Neural progenitor cell (in vitro differentiated cells): Measurements from ENCODE around the gene KCNH1. TPM values are rescaled to one million over a fixed set of nuclear protein-coding genes. Genes with fewer than 3 reads are reported as not detected.
A peak's percentile ranks its signal among the peaks of the same experiment; 100 is the strongest.
"Not testable (repeated sequence)": the region's sequence is repeated elsewhere in the genome, so short reads cannot be mapped to it uniquely, and the experiment has no call there.

Source experiments
- DNase-seq: peaks from one replicate; pipeline ENCODE4 v3.0.0-alpha.2; 2016; ENCODE audit warnings: low spot score
- H2AFZ ChIP-seq: fragments of 200-600 bp; sonication (generic); replicated peaks from 2 replicates; pipeline ENCODE4 v1.6.1; 2016; ENCODE audit warnings: antibody characterized with exemption
- H3F3A ChIP-seq: fragments of 200-600 bp; sonication (generic); 2 replicates; pipeline ENCODE4 v1.6.1; 2016; ENCODE audit warnings: antibody characterized with exemption, low read depth
- H3K27ac ChIP-seq: fragments of 200-600 bp; sonication (generic); 2 replicates; pipeline ENCODE4 v1.5.1; 2016; ENCODE audit warnings: mild to moderate bottlenecking
- H3K27me3 ChIP-seq: fragments of 200-600 bp; sonication (generic); 2 replicates; pipeline ENCODE4 v1.6.1; 2016; ENCODE audit warnings: mild to moderate bottlenecking, moderate library complexity
- H3K36me3 ChIP-seq: fragments of 200-600 bp; sonication (generic); 2 replicates; pipeline ENCODE4 v1.5.1; 2016
- H3K4me1 ChIP-seq: fragments of 200-600 bp; sonication (generic); 2 replicates; pipeline ENCODE4 v1.6.1; 2016; ENCODE audit warnings: mixed run types
- H3K4me2 ChIP-seq: fragments of 200-600 bp; sonication (generic); 2 replicates; pipeline ENCODE4 v1.6.1; 2016
- H3K4me3 ChIP-seq: fragments of 200-600 bp; sonication (generic); 2 replicates; pipeline ENCODE4 v1.5.1; 2016
- H3K79me2 ChIP-seq: fragments of 200-600 bp; sonication (generic); 2 replicates; pipeline ENCODE4 v1.6.1; 2016; ENCODE audit warnings: low read depth
- H3K9ac ChIP-seq: fragments of 200-600 bp; sonication (generic); 2 replicates; pipeline ENCODE4 v1.6.1; 2016
- H3K9me3 ChIP-seq: fragments of 200-600 bp; sonication (generic); 2 replicates; pipeline ENCODE4 v1.5.1; 2016; ENCODE audit warnings: low read depth
- H4K20me1 ChIP-seq: fragments of 200-600 bp; sonication (generic); 2 replicates; pipeline ENCODE4 v1.6.1; 2016; ENCODE audit warnings: low read depth
- H3K27ac Mint-ChIP-seq: 3 replicates; pipeline ENCODE4 v1.8.0; 2021; ENCODE audit warnings: mixed read lengths
- H3K27me3 Mint-ChIP-seq: 2 replicates; pipeline ENCODE4 v1.8.0; 2022; ENCODE audit warnings: low read depth, mild to moderate bottlenecking, inconsistent platforms, moderate library complexity, mixed read lengths; ENCODE audit not compliant: insufficient read depth
- H3K36me3 Mint-ChIP-seq: 3 replicates; pipeline ENCODE4 v1.8.0; 2021; ENCODE audit warnings: mixed read lengths
- H3K4me1 Mint-ChIP-seq: 3 replicates; pipeline ENCODE4 v1.8.0; 2021; ENCODE audit warnings: mixed read lengths
- H3K4me3 Mint-ChIP-seq: 3 replicates; pipeline ENCODE4 v1.8.0; 2021; ENCODE audit warnings: mild to moderate bottlenecking, moderate library complexity, mixed read lengths
- H3K9me3 Mint-ChIP-seq: 3 replicates; pipeline ENCODE4 v1.8.0; 2020; ENCODE audit warnings: mixed read lengths
- EZH2 ChIP-seq: fragments of 200-600 bp; sonication (generic); IDR thresholded peaks from 2 replicates; pipeline ENCODE4 v1.6.1; 2017; ENCODE audit warnings: antibody characterized with exemption, mild to moderate bottlenecking, moderate library complexity
- EZH2phosphoT487 ChIP-seq: fragments of 200-600 bp; sonication (generic); IDR thresholded peaks from 2 replicates; pipeline ENCODE4 v1.6.1; 2017; ENCODE audit warnings: antibody characterized with exemption
- total RNA-seq: library from RNA; depleted of rRNA; stranded (reverse); fragments of >200 nt; gene quantifications from 2 replicates; pipeline ENCODE4 v1.2.3, GENCODE V29; 2015; ENCODE audit warnings: low replicate concordance
- TF ChIP-seq, protein P1 (sequence below): fragments of 200-600 bp; sonication (generic); IDR thresholded peaks from 2 replicates; pipeline ENCODE4 v1.5.1; 2017; ENCODE audit warnings: antibody characterized with exemption, mild to moderate bottlenecking

KCNH1 gene
- total RNA-seq, 1 donor from 2014 or later: 1.6 TPM

DNA sequence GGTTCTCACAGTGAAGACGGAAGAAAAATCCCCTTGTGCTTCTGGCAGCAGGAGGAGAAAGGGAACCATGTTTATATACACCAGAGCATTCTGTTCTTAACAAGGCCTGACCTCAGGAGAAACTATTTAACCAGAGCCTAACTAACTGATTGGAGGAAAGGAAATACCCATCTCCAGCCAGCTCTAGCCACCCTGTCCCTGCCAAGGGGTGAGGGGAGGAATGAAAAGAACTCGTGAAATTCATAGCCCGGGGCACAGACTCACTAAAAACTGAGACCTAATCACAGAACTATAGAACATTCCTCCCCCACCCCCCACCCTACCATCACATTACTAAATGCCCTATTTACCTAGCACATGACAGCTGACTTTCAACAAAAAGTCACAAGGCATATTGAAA lies 65.0 kb downstream of the KCNH1 start:
- Mint-ChIP-seq H3K4me3 (no peak overlapping the region), H3K27ac (no peak overlapping the region), H3K4me1 (no peaks in the 10 kb centered on the region), H3K27me3 (no peaks in the 10 kb centered on the region), H3K9me3 (no peaks in the 10 kb centered on the region), H3K36me3 (no peaks in the 10 kb centered on the region)
- H3K9ac ChIP-seq: no peak overlapping the region
- no peaks in the 10 kb centered on the region for H4K20me1 ChIP-seq
- no peaks in the 10 kb centered on the region for H3K27me3 ChIP-seq
- H2AFZ ChIP-seq: peak overlapping the region; percentile 57
- H3K79me2 ChIP-seq: no peaks in the 10 kb centered on the region
- no peaks in the 10 kb centered on the region for H3K36me3 ChIP-seq
- H3K9me3 ChIP-seq: no peaks in the 10 kb centered on the region
- H3K4me1 ChIP-seq: no peaks in the 10 kb centered on the region
- H3K4me3 ChIP-seq: no peak overlapping the region
- no peak overlapping the region for H3K4me2 ChIP-seq
- no peak for DNase-seq
- H3K27ac ChIP-seq: no peak overlapping the region
- no peaks in the 10 kb centered on the region for H3F3A ChIP-seq
- no peak for TF ChIP-seq EZH2
- TF ChIP-seq EZH2phosphoT487: no peak
- TF ChIP-seq, protein P1, sequence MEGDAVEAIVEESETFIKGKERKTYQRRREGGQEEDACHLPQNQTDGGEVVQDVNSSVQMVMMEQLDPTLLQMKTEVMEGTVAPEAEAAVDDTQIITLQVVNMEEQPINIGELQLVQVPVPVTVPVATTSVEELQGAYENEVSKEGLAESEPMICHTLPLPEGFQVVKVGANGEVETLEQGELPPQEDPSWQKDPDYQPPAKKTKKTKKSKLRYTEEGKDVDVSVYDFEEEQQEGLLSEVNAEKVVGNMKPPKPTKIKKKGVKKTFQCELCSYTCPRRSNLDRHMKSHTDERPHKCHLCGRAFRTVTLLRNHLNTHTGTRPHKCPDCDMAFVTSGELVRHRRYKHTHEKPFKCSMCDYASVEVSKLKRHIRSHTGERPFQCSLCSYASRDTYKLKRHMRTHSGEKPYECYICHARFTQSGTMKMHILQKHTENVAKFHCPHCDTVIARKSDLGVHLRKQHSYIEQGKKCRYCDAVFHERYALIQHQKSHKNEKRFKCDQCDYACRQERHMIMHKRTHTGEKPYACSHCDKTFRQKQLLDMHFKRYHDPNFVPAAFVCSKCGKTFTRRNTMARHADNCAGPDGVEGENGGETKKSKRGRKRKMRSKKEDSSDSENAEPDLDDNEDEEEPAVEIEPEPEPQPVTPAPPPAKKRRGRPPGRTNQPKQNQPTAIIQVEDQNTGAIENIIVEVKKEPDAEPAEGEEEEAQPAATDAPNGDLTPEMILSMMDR: no peak

DNA sequence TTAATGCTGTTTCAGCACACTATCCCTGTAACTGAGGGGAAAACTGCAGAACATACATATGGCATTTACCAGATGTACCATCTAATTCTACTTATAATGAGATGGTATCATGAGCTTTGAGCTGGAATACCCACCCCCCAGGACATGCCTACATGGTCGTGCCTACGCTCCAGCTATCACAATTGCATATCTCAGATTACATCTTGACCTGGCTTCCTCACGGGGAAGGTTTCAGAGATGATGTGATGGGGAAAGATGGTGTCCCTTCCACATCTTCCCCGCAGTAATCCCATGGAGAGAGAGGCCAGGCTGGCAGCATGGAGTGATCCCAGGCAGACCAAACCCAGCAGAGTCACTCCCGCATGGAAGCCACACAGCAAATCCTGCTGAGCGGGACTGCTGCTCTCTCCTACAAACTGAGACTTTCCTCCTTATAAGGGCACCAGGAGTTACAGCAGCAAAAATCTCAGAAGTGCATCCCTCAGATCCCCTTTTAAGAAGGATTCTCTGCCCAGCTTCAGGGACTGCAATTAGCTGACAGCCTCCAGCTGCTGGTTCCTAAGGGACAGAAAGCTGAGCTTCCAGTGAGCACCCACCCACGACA lies 67.1 kb downstream of the KCNH1 start:
- no peak overlapping the region for H3K9ac ChIP-seq
- H2AFZ ChIP-seq: peak overlapping the region; percentile 42
- Mint-ChIP-seq H3K27ac (no peak overlapping the region), H3K9me3 (peaks cover 3% of the 10 kb centered on the region), H3K4me3 (no peak overlapping the region), H3K4me1 (no peaks in the 10 kb centered on the region), H3K27me3 (no peaks in the 10 kb centered on the region), H3K36me3 (no peaks in the 10 kb centered on the region)
- no peaks in the 10 kb centered on the region for H3K9me3 ChIP-seq
- H3K4me2 ChIP-seq: no peak overlapping the region
- H3K36me3 ChIP-seq: no peaks in the 10 kb centered on the region
- H3K27ac ChIP-seq: no peak overlapping the region
- TF ChIP-seq EZH2phosphoT487 (no peak), EZH2 (no peak)
- TF ChIP-seq, protein P1: no peak
- no peaks in the 10 kb centered on the region for H3F3A ChIP-seq
- H3K4me3 ChIP-seq: no peak overlapping the region
- no peaks in the 10 kb centered on the region for H4K20me1 ChIP-seq
- no peak for DNase-seq
- no peaks in the 10 kb centered on the region for H3K4me1 ChIP-seq
- no peaks in the 10 kb centered on the region for H3K79me2 ChIP-seq
- H3K27me3 ChIP-seq: no peaks in the 10 kb centered on the region

DNA sequence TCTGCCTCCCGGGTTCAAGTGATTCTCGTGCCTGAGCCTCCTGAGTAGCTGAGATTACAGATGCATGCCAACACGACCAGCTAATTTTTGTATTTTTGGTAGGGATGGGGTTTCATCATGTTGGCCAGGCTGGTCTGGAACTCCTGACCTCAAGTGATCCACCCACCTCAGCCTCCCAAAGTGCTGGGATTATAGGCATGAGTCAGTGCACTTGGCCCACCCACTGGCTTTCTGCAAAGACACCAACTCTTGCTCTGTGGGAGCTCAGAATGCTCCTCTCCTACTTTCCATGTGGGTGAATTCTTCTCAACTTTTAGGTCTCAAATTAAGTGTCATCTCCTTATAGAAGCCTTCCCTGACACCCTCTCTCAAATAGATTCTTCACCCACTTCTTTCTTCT lies 92.1 kb downstream of the KCNH1 start:
- not testable (repeated sequence) for H3K9me3 ChIP-seq, H3F3A ChIP-seq, H3K79me2 ChIP-seq, H3K4me2 ChIP-seq, H3K9me3 Mint-ChIP-seq, H3K27ac ChIP-seq, H3K4me3 Mint-ChIP-seq, H3K4me3 ChIP-seq, H4K20me1 ChIP-seq, H3K4me1 Mint-ChIP-seq, H3K4me1 ChIP-seq, H3K27ac Mint-ChIP-seq, H3K9ac ChIP-seq, H3K36me3 ChIP-seq, H3K27me3 ChIP-seq, H2AFZ ChIP-seq, H3K27me3 Mint-ChIP-seq, DNase-seq, H3K36me3 Mint-ChIP-seq

DNA sequence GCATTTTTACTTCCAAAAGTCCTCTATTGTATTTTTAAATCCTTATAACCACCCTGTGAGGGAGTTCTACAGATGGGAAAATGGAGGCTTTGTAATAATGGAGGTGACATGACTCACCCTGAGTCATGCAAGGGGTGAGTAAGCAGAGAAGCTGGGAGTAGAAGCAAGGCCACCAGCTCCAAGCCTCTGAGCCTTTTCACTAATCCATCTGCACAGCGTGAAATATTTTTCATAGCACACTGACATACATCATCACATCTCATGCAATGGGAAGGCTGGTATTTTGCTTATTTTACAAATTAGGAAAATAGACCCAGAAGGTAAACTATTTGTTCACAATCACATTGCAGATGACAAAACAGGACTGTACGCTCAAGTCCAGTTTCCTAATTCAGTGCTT lies 96.9 kb downstream of the KCNH1 start:
- Histone ChIP-seq H3F3A (no peaks in the 10 kb centered on the region), H3K4me3 (no peak overlapping the region), H3K79me2 (no peaks in the 10 kb centered on the region), H3K4me2 (no peak overlapping the region), H2AFZ (no peak overlapping the region), H4K20me1 (no peaks in the 10 kb centered on the region), H3K27ac (no peak overlapping the region), H3K9me3 (no peaks in the 10 kb centered on the region), H3K4me1 (no peaks in the 10 kb centered on the region), H3K27me3 (no peaks in the 10 kb centered on the region), H3K36me3 (no peaks in the 10 kb centered on the region), H3K9ac (no peak overlapping the region)
- Mint-ChIP-seq H3K27ac (no peak overlapping the region), H3K4me1 (peaks cover 3% of the 10 kb centered on the region), H3K4me3 (no peak overlapping the region), H3K36me3 (peaks cover 2% of the 10 kb centered on the region), H3K27me3 (peaks cover 3% of the 10 kb centered on the region), H3K9me3 (peaks cover 2% of the 10 kb centered on the region)
- no peak for DNase-seq
- TF ChIP-seq EZH2phosphoT487: no peak
- TF ChIP-seq, protein P1: no peak
- TF ChIP-seq EZH2: no peak
